Uterus (tissue), 2 donors: ENCODE results near the gene LGALS3.

Experiments
- POLR2A ChIP-seq, 2 donors: fragments of 450-650 bp; IDR thresholded peaks; one replicate each; pipeline ENCODE4 v1.6.1; 2016; ENCODE audit warnings: antibody characterized with exemption in 2 of 2, mild to moderate bottlenecking in 1 of 2, moderate library complexity in 1 of 2
- TF ChIP-seq, protein P1 (sequence below), 4 experiments: fragments of 200-600 bp in 2 of 4; fragments of 450-650 bp in 2 of 4; sonication (generic) in 2 of 4; IDR thresholded peaks; one replicate each; pipeline ENCODE4 v1.5.1; 2016 to 2019; ENCODE audit warnings: antibody characterized with exemption in 4 of 4, mild to moderate bottlenecking in 2 of 4, moderate library complexity in 1 of 4

DNA sequence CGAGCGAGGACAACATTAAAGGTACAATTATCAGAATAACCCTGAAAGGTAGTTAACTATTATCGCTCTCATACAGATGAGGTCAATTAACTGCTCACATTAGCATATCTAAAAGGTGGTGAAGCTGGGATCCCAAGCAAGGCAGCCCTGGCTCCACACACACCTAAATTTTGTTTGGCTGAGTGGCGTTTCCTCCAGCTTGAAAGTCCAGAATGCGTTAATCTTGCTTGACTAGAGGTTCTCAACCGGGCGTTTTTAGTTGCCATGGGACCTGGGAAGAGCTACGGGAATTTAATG is 61.8 kb downstream of the LGALS3 start:
- TF ChIP-seq POLR2A (IDR thresholded peaks at IDR 0.05) = no peak
- TF ChIP-seq, protein P1, sequence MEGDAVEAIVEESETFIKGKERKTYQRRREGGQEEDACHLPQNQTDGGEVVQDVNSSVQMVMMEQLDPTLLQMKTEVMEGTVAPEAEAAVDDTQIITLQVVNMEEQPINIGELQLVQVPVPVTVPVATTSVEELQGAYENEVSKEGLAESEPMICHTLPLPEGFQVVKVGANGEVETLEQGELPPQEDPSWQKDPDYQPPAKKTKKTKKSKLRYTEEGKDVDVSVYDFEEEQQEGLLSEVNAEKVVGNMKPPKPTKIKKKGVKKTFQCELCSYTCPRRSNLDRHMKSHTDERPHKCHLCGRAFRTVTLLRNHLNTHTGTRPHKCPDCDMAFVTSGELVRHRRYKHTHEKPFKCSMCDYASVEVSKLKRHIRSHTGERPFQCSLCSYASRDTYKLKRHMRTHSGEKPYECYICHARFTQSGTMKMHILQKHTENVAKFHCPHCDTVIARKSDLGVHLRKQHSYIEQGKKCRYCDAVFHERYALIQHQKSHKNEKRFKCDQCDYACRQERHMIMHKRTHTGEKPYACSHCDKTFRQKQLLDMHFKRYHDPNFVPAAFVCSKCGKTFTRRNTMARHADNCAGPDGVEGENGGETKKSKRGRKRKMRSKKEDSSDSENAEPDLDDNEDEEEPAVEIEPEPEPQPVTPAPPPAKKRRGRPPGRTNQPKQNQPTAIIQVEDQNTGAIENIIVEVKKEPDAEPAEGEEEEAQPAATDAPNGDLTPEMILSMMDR (IDR thresholded peaks at IDR 0.05) = no peak
